ENCODE data around the gene RPL31. TPM values are rescaled to one million over a fixed set of nuclear protein-coding genes. Genes with fewer than 3 reads are reported as not detected.

Gene RPL31
- total RNA-seq, 4 donors from 2014 or later, result 638 to 2,401 (median 1,440) TPM

- WGBS, 2 donors, result 73 to 92% methylated on average over 2 to 3 of the region's 4 CpGs
- Histone ChIP-seq H3K9me3 (no peaks in the 10 kb centered on the region), H3K4me1 (peaks cover 0 to 19% (median 10%) of the 10 kb centered on the region in 3 donors), H3K27ac (no peak overlapping the region), H3K4me3 (no peak overlapping the region), H3K36me3 (peaks cover 0 to 40% (median 0%) of the 10 kb centered on the region in 3 donors), H3K27me3 (no peaks in the 10 kb centered on the region)
- TF ChIP-seq POLR2A (IDR thresholded peaks at IDR 0.05) (no peak), CTCF (IDR thresholded peaks at IDR 0.05) (no peak)
- intact Hi-C loops (cut with DNase I), result no loop called here
- no peak for DNase-seq
Measured at GRCh38 chr2:100963026-100963375, 39.1 kb upstream of the RPL31 start.

DNA sequence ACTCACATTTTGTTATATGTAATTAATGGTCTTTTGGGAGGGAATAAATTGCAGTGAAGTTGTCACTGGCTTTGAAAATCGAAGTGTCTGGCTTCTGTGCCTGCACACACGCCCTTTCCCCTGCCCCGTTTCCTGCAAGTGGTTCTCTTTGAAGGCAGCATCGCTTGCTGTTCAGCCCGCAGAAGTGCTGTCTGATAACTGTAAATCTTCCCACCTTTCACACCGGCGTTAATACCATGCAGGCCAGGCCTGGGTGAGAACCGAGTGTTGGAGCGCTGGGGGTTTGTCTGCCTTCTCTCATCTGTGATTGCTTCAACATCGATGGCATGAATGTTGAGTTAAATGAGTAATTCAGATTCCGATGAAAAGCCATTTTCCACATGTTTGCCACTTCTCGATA, 37.9 kb upstream of the RPL31 start:
- Histone ChIP-seq H3K27ac (no peak overlapping the region), H3K9me3 (no peaks in the 10 kb centered on the region), H3K4me3 (no peak overlapping the region), H3K4me1 (peaks cover 0 to 7% (median under 1%) of the 10 kb centered on the region in 3 donors), H3K27me3 (no peaks in the 10 kb centered on the region), H3K36me3 (peaks cover 0 to 52% (median 6%) of the 10 kb centered on the region in 3 donors)
- TF ChIP-seq CTCF (IDR thresholded peaks at IDR 0.05), result no peak
- TF ChIP-seq POLR2A (IDR thresholded peaks at IDR 0.05), result no peak
- WGBS, 2 donors, result 71 to 88% methylated on average over 7 to 10 of the region's 12 CpGs
- no peak for DNase-seq
- intact Hi-C loops (cut with DNase I), result no loop called here

DNA sequence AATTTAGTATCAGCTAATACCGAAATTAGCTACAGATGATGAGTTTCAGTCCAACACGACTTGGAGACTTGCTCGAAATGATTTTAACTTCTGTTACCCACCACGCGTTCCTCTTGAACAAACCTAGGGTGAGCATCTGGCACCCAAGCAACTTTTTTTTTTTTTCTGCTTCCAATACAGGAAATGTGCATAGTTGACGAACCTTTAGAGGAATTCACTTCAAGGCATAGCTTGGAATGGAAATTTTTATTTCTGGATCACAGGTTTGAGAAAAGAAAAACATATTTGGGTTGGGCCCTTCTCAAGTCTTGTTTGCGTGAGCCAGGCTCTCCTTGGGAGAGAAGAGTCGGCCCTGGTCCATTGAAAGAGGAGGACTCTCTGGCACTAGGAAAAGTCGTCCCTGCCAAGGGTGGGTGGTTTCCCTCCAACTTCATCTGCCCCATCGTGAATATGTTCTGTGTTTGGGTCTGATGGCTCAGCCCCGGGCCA, 37.4 kb upstream of the RPL31 start:
- Histone ChIP-seq H3K9me3 (no peaks in the 10 kb centered on the region), H3K36me3 (peaks cover 0 to 57% (median 6%) of the 10 kb centered on the region in 3 donors), H3K4me1 (peaks cover 0 to 2% (median 0%) of the 10 kb centered on the region in 3 donors), H3K27ac (no peak overlapping the region), H3K27me3 (no peaks in the 10 kb centered on the region), H3K4me3 (no peak overlapping the region)
- DNase-seq, result no peak
- intact Hi-C loops (cut with DNase I), result no loop called here
- TF ChIP-seq POLR2A (IDR thresholded peaks at IDR 0.05), result no peak
- no peak for TF ChIP-seq CTCF (IDR thresholded peaks at IDR 0.05)
- WGBS, 2 donors, result 74 to 89% methylated on average over 11 of the region's 11 CpGs

DNA sequence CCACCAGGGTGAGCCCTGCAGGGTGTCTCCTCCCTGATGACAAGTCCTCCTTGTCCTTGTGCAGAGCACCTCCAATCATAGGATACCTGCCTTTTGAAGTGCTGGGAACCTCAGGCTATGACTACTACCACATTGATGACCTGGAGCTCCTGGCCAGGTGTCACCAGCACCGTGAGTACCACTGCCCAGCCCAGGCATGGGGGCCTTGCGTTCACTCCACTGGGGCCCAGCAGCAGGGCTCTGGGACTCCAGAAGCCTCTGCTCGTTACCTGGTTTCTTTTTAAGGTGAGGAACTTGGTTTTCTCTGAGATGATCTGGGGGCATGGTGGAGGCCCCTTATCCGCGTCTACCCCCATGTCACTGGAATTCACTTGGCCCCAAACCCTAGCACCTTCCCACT, 36.5 kb upstream of the RPL31 start:
- 94 to 100% methylated on average over 2 to 4 of the region's 5 CpGs for WGBS, 2 donors

GRCh38 chr2:100967716-100968115, 34.4 kb upstream of the RPL31 start:
- no peaks in the 10 kb centered on the region for H3K4me1 ChIP-seq
- TF ChIP-seq POLR2A (IDR thresholded peaks at IDR 0.05) (no peak), CTCF (IDR thresholded peaks at IDR 0.05) (no peak)
- intact Hi-C loops (cut with DNase I), result no loop called here
- no peak overlapping the region for H3K4me3 ChIP-seq
- H3K27me3 ChIP-seq, result no peaks in the 10 kb centered on the region
- H3K36me3 ChIP-seq, result peaks cover 0 to 87% (median 6%) of the 10 kb centered on the region in 3 donors
- H3K9me3 ChIP-seq, result no peaks in the 10 kb centered on the region
- DNase-seq, result no peak
- WGBS, 2 donors, result 78 to 95% methylated on average over 2 to 5 of the region's 8 CpGs
- H3K27ac ChIP-seq, result no peak overlapping the region

More for the DNA sequence above, 36.5 kb upstream of the RPL31 start:
- Histone ChIP-seq H3K4me1 (no peaks in the 10 kb centered on the region), H3K36me3 (peaks cover 0 to 66% (median 6%) of the 10 kb centered on the region in 3 donors), H3K27ac (no peak overlapping the region), H3K27me3 (no peaks in the 10 kb centered on the region), H3K9me3 (no peaks in the 10 kb centered on the region), H3K4me3 (no peak overlapping the region)
- TF ChIP-seq CTCF (IDR thresholded peaks at IDR 0.05) (no peak), POLR2A (IDR thresholded peaks at IDR 0.05) (no peak)
- DNase-seq, result no peak
- intact Hi-C loops (cut with DNase I), result no loop called here
